ENCODE data around the gene KIF17. TPM values are rescaled to one million over a fixed set of nuclear protein-coding genes. Genes with fewer than 3 reads are reported as not detected.
A peak's percentile ranks its signal among the peaks of the same experiment; 100 is the strongest.

Gene KIF17
- total RNA-seq, 1 experiment from 2014 or later, result 5.1 TPM

DNA sequence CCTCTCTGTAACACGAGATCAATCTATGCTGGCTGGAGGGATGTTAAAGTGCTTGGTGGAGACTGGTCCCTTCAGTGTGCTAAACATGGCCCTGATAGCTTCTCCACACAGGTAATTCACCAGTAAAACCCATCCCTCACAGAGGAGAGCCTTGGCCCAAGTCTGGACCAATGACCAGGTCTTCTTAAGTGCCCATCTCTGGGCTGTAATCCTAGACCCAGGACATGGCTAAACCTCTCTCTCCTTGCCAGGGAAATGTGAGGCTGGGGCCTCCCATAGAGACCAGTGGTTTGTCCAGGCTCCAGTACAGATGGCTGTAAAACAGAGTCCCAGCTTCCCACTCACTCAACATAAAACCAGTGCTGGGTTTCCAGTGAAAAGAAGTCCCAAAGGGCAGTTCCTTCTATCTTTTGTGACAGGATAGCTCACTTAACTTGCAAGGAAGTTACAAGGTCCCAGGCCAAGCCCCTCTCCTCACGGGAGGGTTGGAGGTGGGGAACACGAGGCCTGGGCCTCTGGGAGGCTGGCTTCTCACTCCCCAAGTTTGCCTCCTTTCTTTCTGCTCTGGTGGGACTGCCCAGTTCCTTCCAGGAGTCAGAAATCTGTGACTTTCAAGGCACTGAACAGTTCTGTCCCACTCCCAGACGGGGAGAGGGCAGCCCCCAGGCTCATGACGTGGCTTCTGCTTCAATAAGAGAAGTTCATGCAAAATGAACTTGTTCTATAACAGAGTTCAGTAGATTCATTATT is 2.2 kb upstream of the KIF17 start:
- Histone ChIP-seq H3K4me1 (ENCODE audit: insufficient read depth, low read length) (no peaks in the 10 kb centered on the region), H3K27me3 (ENCODE audit: insufficient read depth, low read length) (no peaks in the 10 kb centered on the region; the same call in 1 of the 2 replicates), H2BK120ac (ENCODE audit: low read depth, low read length, poor library complexity, severe bottlenecking) (no peak overlapping the region), H3K9me3 (ENCODE audit: control insufficient read depth, low read depth, low read length) (no peaks in the 10 kb centered on the region), H4K5ac (ENCODE audit: insufficient read length, low read depth, low read length) (no peak overlapping the region), H3T11ph (ENCODE audit: low read length) (no peak overlapping the region), H2AK5ac (ENCODE audit: insufficient read length, low read length) (no peak overlapping the region), H3K56ac (ENCODE audit: insufficient read length, low read depth, low read length) (no peak overlapping the region), H3K23ac (ENCODE audit: insufficient read length, low read depth, low read length) (no peak overlapping the region), H3K9ac (ENCODE audit: extremely low read depth, insufficient read length, low read length) (no peak overlapping the region), H3K79me1 (ENCODE audit: insufficient read depth, low read depth, low read length, poor library complexity, severe bottlenecking) (no peaks in the 10 kb centered on the region), H2BK5ac (ENCODE audit: insufficient read length, low read length) (no peak overlapping the region), H3K14ac (ENCODE audit: insufficient read depth, low read length) (no peak overlapping the region), H3K79me2 (ENCODE audit: insufficient read depth, low read length) (no peaks in the 10 kb centered on the region), H3K27ac (ENCODE audit: insufficient read length, low read depth, low read length) (no peak overlapping the region), H2BK20ac (ENCODE audit: low read depth, low read length, poor library complexity, severe bottlenecking) (no peak overlapping the region), H3K4ac (ENCODE audit: low read depth, low read length) (no peak overlapping the region), H4K8ac (replicated peaks; ENCODE audit: insufficient read length, low read depth, low read length) (no peak overlapping the region), H4K20me1 (ENCODE audit: control insufficient read depth, insufficient read depth, insufficient read length) (peaks cover 5% of the 10 kb centered on the region), H3K18ac (ENCODE audit: insufficient read length, low read depth, low read length) (no peak overlapping the region), H4K91ac (ENCODE audit: insufficient read length, low read depth, low read length) (no peak overlapping the region), H2BK15ac (ENCODE audit: low read depth, low read length) (no peak overlapping the region), H3K4me2 (ENCODE audit: insufficient read depth, insufficient read length, low read length) (no peak overlapping the region), H2AFZ (ENCODE audit: low read length) (no peak overlapping the region), H2BK12ac (ENCODE audit: insufficient read length, low read depth, low read length) (no peak overlapping the region), H3K23me2 (ENCODE audit: insufficient read length, low read depth, low read length, poor library complexity, severe bottlenecking) (peaks cover 7% of the 10 kb centered on the region)
- TF ChIP-seq, protein P1, sequence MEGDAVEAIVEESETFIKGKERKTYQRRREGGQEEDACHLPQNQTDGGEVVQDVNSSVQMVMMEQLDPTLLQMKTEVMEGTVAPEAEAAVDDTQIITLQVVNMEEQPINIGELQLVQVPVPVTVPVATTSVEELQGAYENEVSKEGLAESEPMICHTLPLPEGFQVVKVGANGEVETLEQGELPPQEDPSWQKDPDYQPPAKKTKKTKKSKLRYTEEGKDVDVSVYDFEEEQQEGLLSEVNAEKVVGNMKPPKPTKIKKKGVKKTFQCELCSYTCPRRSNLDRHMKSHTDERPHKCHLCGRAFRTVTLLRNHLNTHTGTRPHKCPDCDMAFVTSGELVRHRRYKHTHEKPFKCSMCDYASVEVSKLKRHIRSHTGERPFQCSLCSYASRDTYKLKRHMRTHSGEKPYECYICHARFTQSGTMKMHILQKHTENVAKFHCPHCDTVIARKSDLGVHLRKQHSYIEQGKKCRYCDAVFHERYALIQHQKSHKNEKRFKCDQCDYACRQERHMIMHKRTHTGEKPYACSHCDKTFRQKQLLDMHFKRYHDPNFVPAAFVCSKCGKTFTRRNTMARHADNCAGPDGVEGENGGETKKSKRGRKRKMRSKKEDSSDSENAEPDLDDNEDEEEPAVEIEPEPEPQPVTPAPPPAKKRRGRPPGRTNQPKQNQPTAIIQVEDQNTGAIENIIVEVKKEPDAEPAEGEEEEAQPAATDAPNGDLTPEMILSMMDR (conservative IDR thresholded peaks at IDR 0.05), result no peak
- no peaks in the 10 kb centered on the region for H3K9me3 Mint-ChIP-seq
- peak; percentile 11 for DNase-seq
- H3K4me1 Mint-ChIP-seq, result peaks cover 10 to 21% of the 10 kb centered on the region in 2 experiments
- no peak overlapping the region for H3K4me3 Mint-ChIP-seq
- H3K27me3 Mint-ChIP-seq (ENCODE audit: low read depth), result peaks cover 47% of the 10 kb centered on the region
- no CpG with 5 or more reads among the region's 5 CpGs for WGBS (ENCODE audit: extremely low coverage, insufficient read length, low lambda C conversion rate)
- H3K36me3 Mint-ChIP-seq (ENCODE audit: insufficient read depth in 1 of 3, low read depth in 3 of 3), result peaks cover 0 to 5% (median 0%) of the 10 kb centered on the region in 3 experiments; a peak in 1 of 7 replicates
- H3K27ac Mint-ChIP-seq, result no peak overlapping the region

All from H9 (cell line).